Ovary (tissue), 3 donors: ENCODE results near the gene PTPRK.

Source experiments
- POLR2A ChIP-seq: fragments of 450-650 bp; IDR thresholded peaks from one replicate; pipeline ENCODE4 v1.6.1; 2017; ENCODE audit warnings: antibody characterized with exemption, mild to moderate bottlenecking, moderate library complexity
- TF ChIP-seq, protein P1 (sequence below), 3 donors: fragments of 450-650 bp in 2 of 3; fragments of 200-600 bp in 1 of 3; IDR thresholded peaks; one replicate each; pipeline versions ENCODE4 v1.5.1 to v1.8.0; 2016 to 2022; ENCODE audit warnings: antibody characterized with exemption in 3 of 3, mild to moderate bottlenecking in 1 of 3
- donor health status: DM: no; HTN: no; CAD: no.

DNA sequence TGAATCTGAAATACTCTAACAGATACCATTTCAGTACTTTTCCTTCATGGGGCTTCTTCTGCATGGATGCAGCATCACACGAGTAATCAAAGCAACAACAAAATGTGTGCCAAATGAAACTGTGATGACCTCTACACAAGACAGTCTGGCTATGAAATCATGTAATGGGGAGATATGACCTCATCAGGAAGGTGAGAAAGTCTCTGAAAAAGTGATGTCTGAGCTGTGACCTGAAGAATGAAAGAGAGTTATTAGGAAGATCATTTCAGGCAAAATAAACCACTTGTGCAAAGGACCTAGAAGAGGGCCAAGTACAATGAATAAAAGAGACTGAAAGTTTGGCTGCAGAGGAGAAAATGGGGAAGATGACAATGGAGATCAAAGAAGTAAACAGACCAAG is 182.8 kb downstream of the PTPRK start:
- TF ChIP-seq, protein P1, sequence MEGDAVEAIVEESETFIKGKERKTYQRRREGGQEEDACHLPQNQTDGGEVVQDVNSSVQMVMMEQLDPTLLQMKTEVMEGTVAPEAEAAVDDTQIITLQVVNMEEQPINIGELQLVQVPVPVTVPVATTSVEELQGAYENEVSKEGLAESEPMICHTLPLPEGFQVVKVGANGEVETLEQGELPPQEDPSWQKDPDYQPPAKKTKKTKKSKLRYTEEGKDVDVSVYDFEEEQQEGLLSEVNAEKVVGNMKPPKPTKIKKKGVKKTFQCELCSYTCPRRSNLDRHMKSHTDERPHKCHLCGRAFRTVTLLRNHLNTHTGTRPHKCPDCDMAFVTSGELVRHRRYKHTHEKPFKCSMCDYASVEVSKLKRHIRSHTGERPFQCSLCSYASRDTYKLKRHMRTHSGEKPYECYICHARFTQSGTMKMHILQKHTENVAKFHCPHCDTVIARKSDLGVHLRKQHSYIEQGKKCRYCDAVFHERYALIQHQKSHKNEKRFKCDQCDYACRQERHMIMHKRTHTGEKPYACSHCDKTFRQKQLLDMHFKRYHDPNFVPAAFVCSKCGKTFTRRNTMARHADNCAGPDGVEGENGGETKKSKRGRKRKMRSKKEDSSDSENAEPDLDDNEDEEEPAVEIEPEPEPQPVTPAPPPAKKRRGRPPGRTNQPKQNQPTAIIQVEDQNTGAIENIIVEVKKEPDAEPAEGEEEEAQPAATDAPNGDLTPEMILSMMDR (IDR thresholded peaks at IDR 0.05), result no peak
- no peak for TF ChIP-seq POLR2A
